Motor neuron (in vitro differentiated cells): Measurements from ENCODE around the gene ZNF775. TPM values are rescaled to one million over a fixed set of nuclear protein-coding genes. Genes with fewer than 3 reads are reported as not detected.

Experiments
- ATAC-seq, 8 experiments: fragments of 200-7000 bp; cut with Tn5 transposase; replicated peaks in 6 of 8; 2 replicates each; pipeline ENCODE4 v1.8.0; 2021; ENCODE audit warnings: mild to moderate bottlenecking in 8 of 8, moderate library complexity in 8 of 8
- H3K27ac ChIP-seq, 2 donors: fragments of 250-450 bp; sonication (Bioruptor Pico); 2 replicates each; pipeline ENCODE4 v1.9.0; 2021; ENCODE audit warnings: antibody characterized with exemption in 2 of 2, mild to moderate bottlenecking in 2 of 2, moderate library complexity in 1 of 2
- H3K4me1 ChIP-seq, 2 donors: fragments of 250-450 bp; sonication (Bioruptor Pico); replicated peaks in 1 of 2; 2 replicates each; pipeline ENCODE4 v1.6.1; 2021; ENCODE audit warnings: antibody characterized with exemption in 2 of 2, mild to moderate bottlenecking in 2 of 2, moderate library complexity in 1 of 2
- H3K4me3 ChIP-seq, 5 donors: fragments of 250-450 bp; sonication (Bioruptor Pico); 2 replicates each; pipeline ENCODE4 v1.9.0; 2021; ENCODE audit warnings: antibody characterized with exemption in 5 of 5, mild to moderate bottlenecking in 5 of 5, moderate library complexity in 4 of 5
- WGBS, 10 experiments: fragments of 450-650 bp; shearing (Covaris generic); methylation state at CpG; one replicate each; pipeline ENCODE4 v1.0.0; 2022; 5-methylcytosine and 5-hydroxymethylcytosine counted together
- in situ Hi-C, 9 experiments: fragments of 400-800 bp; cut with MboI; loops; one replicate each; pipeline ENCODE4 v1.15.0; 2021; ENCODE audit warnings: low sequenced_read_pairs in 9 of 9, low pct_unique_long_range_greater_than_20kb in 2 of 9; ENCODE audit not compliant: unreplicated experiment in 9 of 9
- total RNA-seq, 8 experiments: library from RNA; unstranded; fragments of 300-600 nt; gene quantifications; 2 replicates each; pipeline versions ENCODE4 v1.2.3 to v1.2.4, GENCODE V29; 2022

The ZNF775 gene
- total RNA-seq, 8 experiments from 2014 or later, result 1.6 to 12.5 (median 8.1) TPM

DNA sequence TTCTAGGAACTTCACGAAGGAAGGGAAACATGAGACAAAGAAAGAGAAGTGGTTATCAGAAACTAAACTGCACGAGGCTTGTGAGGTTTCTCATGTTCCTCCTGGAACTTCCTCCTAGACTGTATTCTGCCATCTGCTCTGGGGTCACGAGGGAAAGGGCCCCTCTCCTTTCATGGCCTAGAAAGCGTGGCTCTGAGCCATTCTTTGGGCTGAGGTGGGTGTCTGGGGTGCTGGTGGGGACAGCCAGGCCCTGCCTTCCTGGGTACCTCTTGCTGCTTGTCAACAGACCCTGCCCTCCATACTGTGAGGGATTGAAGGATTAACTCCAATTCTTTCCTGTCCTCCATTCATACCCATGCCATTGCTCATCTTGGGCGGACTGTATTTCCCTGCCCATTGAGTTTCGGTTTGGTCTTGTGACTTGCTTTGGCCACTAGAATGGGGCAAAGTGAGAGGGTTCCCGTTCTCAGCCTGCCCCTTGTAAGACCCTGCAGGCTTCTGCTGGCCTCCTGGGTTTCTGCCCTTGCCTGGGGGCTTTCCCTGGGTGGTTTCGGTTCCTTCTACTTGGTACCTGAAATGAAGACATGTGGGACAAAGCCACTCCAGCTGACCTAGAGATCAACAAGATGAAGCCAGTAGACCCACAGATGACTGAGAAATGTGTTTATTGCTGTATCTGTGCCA, 56.4 kb downstream of the ZNF775 start:
- H3K4me1 ChIP-seq, result no peaks in the 10 kb centered on the region
- 27 to 67% (median 47%) methylated on average over 1 to 6 of the region's 8 CpGs; no CpG with 5 or more reads in 1 of the 10 experiments for WGBS, 10 experiments
- ATAC-seq, result peak in 1 of 8 experiments; percentile 33
- no peak overlapping the region for H3K27ac ChIP-seq
- H3K4me3 ChIP-seq, result no peak overlapping the region
- in situ Hi-C loops, result loop anchor here in 1 of 9 experiments (25.0 kb wide), 1 partner anchor 327 kb away; no protein-coding TSS in a partner anchor

DNA sequence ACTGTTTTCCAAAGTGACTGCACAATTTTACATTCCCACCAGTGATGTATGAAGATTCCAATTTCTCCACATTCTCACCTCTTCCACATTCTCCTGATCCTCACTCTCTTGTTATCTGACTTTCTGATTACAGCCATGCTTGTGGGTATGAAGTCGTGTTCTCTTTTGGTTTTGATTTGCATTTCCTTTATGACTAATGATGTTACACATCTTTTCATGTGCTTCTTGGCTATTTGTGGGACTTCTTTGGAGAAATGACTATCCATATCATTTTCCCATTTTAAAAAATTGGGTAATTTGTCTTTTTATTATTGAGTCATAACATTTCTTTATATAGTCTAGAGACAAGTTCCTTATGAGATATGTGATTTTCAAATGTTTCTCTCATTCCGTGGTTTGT, 60.8 kb downstream of the ZNF775 start:
- peak in 1 of 8 experiments; percentile 34 for ATAC-seq
- WGBS, 10 experiments, result 6 to 100% (median 76%) methylated on average over 1 to 2 of the region's 2 CpGs; no CpG with 5 or more reads in 1 of the 10 experiments
- in situ Hi-C loops, result loop anchor here in 1 of 9 experiments (25.0 kb wide), 1 partner anchor 322 kb away; no protein-coding TSS in a partner anchor
- no peak overlapping the region for H3K27ac ChIP-seq
- no peak overlapping the region for H3K4me3 ChIP-seq
- no peaks in the 10 kb centered on the region for H3K4me1 ChIP-seq

GRCh38 chr7:150441524-150441923, 62.4 kb downstream of the ZNF775 start:
- H3K4me3 ChIP-seq, result no peak overlapping the region
- ATAC-seq, result no peak
- in situ Hi-C loops, result loop anchor here in 1 of 9 experiments (25.0 kb wide), 1 partner anchor 321 kb away; no protein-coding TSS in a partner anchor
- H3K4me1 ChIP-seq, result no peaks in the 10 kb centered on the region
- H3K27ac ChIP-seq, result no peak overlapping the region

- WGBS, 10 experiments, result 76 to 100% (median 98%) methylated on average over 1 to 11 of the region's 20 CpGs; no CpG with 5 or more reads in 6 of the 10 experiments
- H3K4me1 ChIP-seq, result no peaks in the 10 kb centered on the region
- H3K27ac ChIP-seq, result no peak overlapping the region
- no peak for ATAC-seq
- no peak overlapping the region for H3K4me3 ChIP-seq
- in situ Hi-C loops, result loop anchor here in 1 of 9 experiments (25.0 kb wide), 1 partner anchor 319 kb away; no protein-coding TSS in a partner anchor
Observed at GRCh38 chr7:150442811-150443210, 63.7 kb downstream of the ZNF775 start.

- 0 to 100% (median 62%) methylated on average over 1 to 5 of the region's 18 CpGs; no CpG with 5 or more reads in 2 of the 10 experiments for WGBS, 10 experiments
- Histone ChIP-seq H3K4me3 (no peak overlapping the region), H3K4me1 (peaks cover 0 to 2% of the 10 kb centered on the region in 2 donors), H3K27ac (no peak overlapping the region)
- in situ Hi-C loops, result loop anchor here in 1 of 9 experiments (25.0 kb wide), 1 partner anchor 318 kb away; no protein-coding TSS in a partner anchor
- ATAC-seq, result no peak
Observed at GRCh38 chr7:150443793-150444540, 64.8 kb downstream of the ZNF775 start.

DNA sequence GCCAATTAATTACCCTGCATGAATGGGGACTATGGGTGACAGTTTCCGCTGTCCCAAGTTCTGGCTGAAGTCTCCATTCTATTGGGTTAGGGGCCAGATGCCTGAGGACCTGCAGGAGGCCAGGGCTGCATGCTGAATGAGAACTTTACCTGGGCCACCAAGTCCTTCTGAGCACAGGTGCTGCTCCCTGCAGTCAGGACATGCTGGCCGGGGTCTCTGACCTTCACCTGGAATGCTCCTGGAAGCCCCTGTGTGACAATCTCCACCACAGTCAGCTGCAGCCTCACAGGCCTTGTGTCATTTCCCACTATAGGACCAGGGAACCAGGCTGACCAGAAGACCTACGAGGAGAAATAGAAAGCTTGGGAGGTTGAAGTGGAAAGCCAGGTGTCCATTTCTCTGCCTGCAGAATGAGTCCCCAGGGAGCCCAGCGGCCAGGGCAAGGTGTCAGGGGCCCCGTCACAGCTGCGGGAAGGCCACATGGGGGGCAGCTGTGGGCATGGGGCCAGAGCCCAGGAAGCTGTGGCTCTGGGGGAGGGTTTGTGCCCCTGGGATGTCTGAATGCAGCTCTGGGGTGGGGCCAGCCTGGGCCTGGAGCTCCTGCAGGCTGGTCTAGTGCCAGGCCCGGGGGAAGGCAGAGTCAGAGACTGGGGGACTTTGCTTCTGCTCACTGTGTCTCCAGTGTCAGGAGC, 65.7 kb downstream of the ZNF775 start:
- ATAC-seq, result no peak
- WGBS, 10 experiments, result no CpG with 5 or more reads among the region's 7 CpGs
- in situ Hi-C loops, result loop anchor here in 1 of 9 experiments (25.0 kb wide), 1 partner anchor 317 kb away; no protein-coding TSS in a partner anchor
- no peak overlapping the region for H3K4me3 ChIP-seq
- peaks cover 0 to 3% of the 10 kb centered on the region in 2 donors for H3K4me1 ChIP-seq
- no peak overlapping the region for H3K27ac ChIP-seq

- peaks cover 0 to 3% of the 10 kb centered on the region in 2 donors for H3K4me1 ChIP-seq
- no peak overlapping the region for H3K4me3 ChIP-seq
- H3K27ac ChIP-seq, result no peak overlapping the region
- in situ Hi-C loops, result loop anchor here in 1 of 9 experiments (25.0 kb wide), 1 partner anchor 316 kb away; no protein-coding TSS in a partner anchor
- WGBS, 10 experiments, result 31 to 100% (median 79%) methylated on average over 1 to 2 of the region's 2 CpGs; no CpG with 5 or more reads in 5 of the 10 experiments
- no peak for ATAC-seq
Observed at GRCh38 chr7:150446288-150446938, 67.3 kb downstream of the ZNF775 start.

Other genes with a start within 250 kb of the ZNF775 start
- 1 to 10 TPM in 5 of 8 experiments, under 1 TPM in 2, not detected in 1; 0.22 to 8.6 (median 1.3) TPM for gene LRRC61, start 56.0 kb upstream of the ZNF775 start, total RNA-seq
- 1 to 10 TPM in 1 of 8 experiments, under 1 TPM in 7; 0.11 to 1.1 (median 0.41) TPM for gene ACTR3C, start 55.8 kb upstream of the ZNF775 start, total RNA-seq
- 10 to 100 TPM in 5 of 8 experiments, 1 to 10 TPM in 2, under 1 TPM in 1; 0.35 to 83.5 (median 12.3) TPM for gene RARRES2, start 37.7 kb upstream of the ZNF775 start, total RNA-seq
- 100 to 1,000 TPM in 1 of 8 experiments, 10 to 100 TPM in 7; 54.9 to 102 (median 67.1) TPM for gene REPIN1, start 10.5 kb upstream of the ZNF775 start, total RNA-seq
- under 1 TPM in 5 of 8 experiments, not detected in 3; 0.05 to 0.47 (median 0.14) TPM for gene GIMAP8, start 71.3 kb downstream of the ZNF775 start, total RNA-seq
- under 1 TPM in 2 of 8 experiments, not detected in 6; 0.35 to 0.38 TPM for gene GIMAP7, start 135.5 kb downstream of the ZNF775 start, total RNA-seq
- gene GIMAP4, start 188.1 kb downstream of the ZNF775 start, total RNA-seq, result under 1 TPM in 5 of 8 experiments, not detected in 3; 0.05 to 0.57 (median 0.38) TPM